DMS53 treated with DMSO at 0.1 percent for 48 hours (cell line): ENCODE results near the gene PDIK1L.

Experiments
- DNase-seq: peaks from one replicate; lab custom pipeline; 2025; ENCODE audit not compliant: unreplicated experiment; lab: John Stamatoyannopoulos, UW

PDIK1L gene

DNA sequence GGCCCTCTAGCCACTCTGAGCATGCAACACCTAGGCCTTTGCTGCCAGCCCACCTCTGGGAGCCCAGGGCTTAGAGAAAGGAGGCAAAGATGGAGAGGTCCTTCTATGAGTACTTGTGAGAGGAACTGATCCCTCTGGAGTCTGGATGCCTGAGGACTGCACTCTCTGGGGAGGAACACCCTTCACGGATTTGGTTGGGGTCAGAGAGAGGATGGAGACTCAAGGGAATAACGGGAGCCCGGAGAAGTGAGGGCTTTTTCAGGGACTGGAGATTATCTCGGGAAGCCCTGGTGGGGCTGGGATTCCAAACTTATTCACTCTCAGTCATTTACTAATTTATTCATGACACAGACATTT is 57.6 kb downstream of the PDIK1L start:
- no peak for DNase-seq

GRCh38 chr1:26169669-26170471 is 58.2 kb downstream of the PDIK1L start, which contains the start of gene ZNF593:
Gene ZNF593 (plus strand): TSS chr1:26169908. CDS start chr1:26169984, 76 bp downstream.
- DNase-seq = peak; percentile 86

GRCh38 chr1:26170472-26170821 is 58.8 kb downstream of the PDIK1L start:
- DNase-seq = no peak

DNA sequence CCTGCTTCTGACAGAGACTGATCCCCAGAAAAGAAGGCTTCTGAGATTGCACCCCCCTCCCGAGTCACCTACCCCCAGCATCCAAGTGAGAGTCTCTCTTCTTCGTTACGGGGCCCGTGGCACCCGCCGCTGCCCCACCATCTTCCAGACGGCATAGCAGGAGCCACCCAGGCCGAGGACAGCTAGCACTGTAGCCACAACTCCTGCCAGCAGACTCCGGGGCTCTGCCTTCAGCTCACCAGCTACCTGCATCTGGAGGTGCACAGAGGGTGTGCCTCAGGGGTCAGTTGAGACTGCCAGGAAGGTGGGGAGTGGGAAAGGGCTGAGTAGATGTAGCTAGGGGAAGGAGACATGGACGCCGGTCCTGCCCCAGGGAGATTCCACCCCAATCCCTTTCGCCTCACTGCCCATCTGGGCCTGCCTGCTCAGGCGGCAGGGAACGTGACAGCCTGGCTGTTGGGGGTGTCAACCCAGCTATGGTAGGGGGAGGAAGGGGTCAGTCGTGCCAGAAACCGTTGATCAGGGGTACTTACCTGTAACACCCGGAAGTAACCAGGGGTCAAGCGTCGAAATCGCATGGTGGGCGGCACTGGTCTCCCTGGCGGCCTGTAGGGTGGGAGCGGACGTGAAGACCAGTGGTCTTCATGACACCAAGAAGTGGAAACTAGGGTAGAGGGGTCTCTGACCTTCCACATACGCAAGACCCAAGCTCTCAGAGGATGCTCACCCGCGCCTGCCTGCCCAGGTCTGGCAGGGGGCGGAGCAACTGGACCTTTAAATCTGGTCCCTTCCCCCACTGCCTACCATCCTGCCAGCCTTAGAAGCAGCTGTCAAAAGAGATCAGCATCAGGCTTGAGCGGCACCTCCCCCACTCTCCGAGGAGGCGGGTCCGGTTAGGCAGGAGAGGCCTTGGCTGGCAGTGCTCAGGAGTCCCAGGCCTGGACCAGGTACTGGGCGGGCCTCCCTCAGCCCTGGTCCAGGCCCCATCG is 59.8 kb downstream of the PDIK1L start, which contains the start of gene ZNF593OS:
TSS of gene ZNF593OS (minus strand) at position 749 of the 989 bp plus-strand sequence. CDS start at position 578, 171 bp downstream.
- DNase-seq = no peak
